Left renal cortex interstitium (tissue), 4 donors: Measurements from ENCODE around the gene ITSN2. TPM values are rescaled to one million over a fixed set of nuclear protein-coding genes. Genes with fewer than 3 reads are reported as not detected.

Experiments used
- DNase-seq, 4 donors: peaks; one replicate each; pipeline ENCODE4 v3.0.0-alpha.2; 2013; ENCODE audit warnings: low read depth in 4 of 4, low spot score in 2 of 4, missing footprints in 1 of 4
- polyA plus RNA-seq, 4 donors: library from polyadenylated mRNA; unstranded; fragments of 120-200 nt; gene quantifications; one replicate each; pipeline ENCODE4 v1.2.1, GENCODE V29; 2013; ENCODE audit not compliant: insufficient read length in 4 of 4

The ITSN2 gene
- polyA plus RNA-seq, 4 donors, result 21.7 to 32.5 (median 28.5) TPM

- no peak for DNase-seq
Measured at GRCh38 chr2:24274809-24275208, 85.5 kb downstream of the ITSN2 start.

- DNase-seq, result no peak
Measured at GRCh38 chr2:24273598-24273997, 86.7 kb downstream of the ITSN2 start.

GRCh38 chr2:24272907-24273306 is 87.4 kb downstream of the ITSN2 start:
- no peak for DNase-seq

- no peak for DNase-seq
Measured at GRCh38 chr2:24272161-24272802, 88.1 kb downstream of the ITSN2 start.

- no peak for DNase-seq
Measured at GRCh38 chr2:24269265-24269664, 91.1 kb downstream of the ITSN2 start.

- DNase-seq, result no peak
Measured at GRCh38 chr2:24265212-24265611, 95.1 kb downstream of the ITSN2 start.

- no peak for DNase-seq
Measured at GRCh38 chr2:24262421-24262970, 97.8 kb downstream of the ITSN2 start.

GRCh38 chr2:24261441-24261840 is 98.9 kb downstream of the ITSN2 start:
- no peak for DNase-seq

- DNase-seq, result no peak
Measured at GRCh38 chr2:24259316-24259715, 101.0 kb downstream of the ITSN2 start.

GRCh38 chr2:24258718-24259117 is 101.6 kb downstream of the ITSN2 start:
- DNase-seq, result no peak

GRCh38 chr2:24253303-24253919 is 106.9 kb downstream of the ITSN2 start:
- no peak for DNase-seq

GRCh38 chr2:24247592-24247991 is 112.7 kb downstream of the ITSN2 start:
- DNase-seq, result no peak

- no peak for DNase-seq
Measured at GRCh38 chr2:24247164-24247563, 113.2 kb downstream of the ITSN2 start.

GRCh38 chr2:24245986-24246776 is 114.2 kb downstream of the ITSN2 start:
- no peak for DNase-seq

GRCh38 chr2:24241528-24241927 is 118.8 kb downstream of the ITSN2 start:
- DNase-seq, result no peak

- DNase-seq, result no peak
Measured at GRCh38 chr2:24239553-24239952, 120.8 kb downstream of the ITSN2 start.

GRCh38 chr2:24238158-24238557 is 122.2 kb downstream of the ITSN2 start:
- no peak for DNase-seq

GRCh38 chr2:24237313-24237712 is 123.0 kb downstream of the ITSN2 start:
- no peak for DNase-seq

- no peak for DNase-seq
Measured at GRCh38 chr2:24233321-24233720, 127.0 kb downstream of the ITSN2 start.

GRCh38 chr2:24231461-24231881 is 128.9 kb downstream of the ITSN2 start:
- DNase-seq, result no peak

- DNase-seq, result no peak
Measured at GRCh38 chr2:24228470-24228869, 131.9 kb downstream of the ITSN2 start.
